Right lobe of liver (tissue), 4 donors: Measurements from ENCODE around the gene CCDC200.
"Not testable (repeated sequence)": the region's sequence is repeated elsewhere in the genome, so short reads cannot be mapped to it uniquely, and the experiment has no call there.

Source experiments
- POLR2A ChIP-seq: fragments of 450-650 bp; IDR thresholded peaks from one replicate; pipeline ENCODE4 v1.6.1; 2017; ENCODE audit warnings: antibody characterized with exemption, mild to moderate bottlenecking
- TF ChIP-seq, protein P1 (sequence below), 4 donors: fragments of 200-600 bp in 3 of 4; fragments of 450-650 bp in 1 of 4; IDR thresholded peaks; one replicate each; pipeline versions ENCODE4 v1.5.1 to v1.8.0; 2016 to 2022; ENCODE audit warnings: antibody characterized with exemption in 4 of 4, mild to moderate bottlenecking in 2 of 4
- donor health status: DM: no; HTN: no; CAD: no.
- donor health status: DM: no; HTN: no; CAD: no.
- donor health status: DM: no; HTN: yes; CAD: no.

- TF ChIP-seq, protein P1, sequence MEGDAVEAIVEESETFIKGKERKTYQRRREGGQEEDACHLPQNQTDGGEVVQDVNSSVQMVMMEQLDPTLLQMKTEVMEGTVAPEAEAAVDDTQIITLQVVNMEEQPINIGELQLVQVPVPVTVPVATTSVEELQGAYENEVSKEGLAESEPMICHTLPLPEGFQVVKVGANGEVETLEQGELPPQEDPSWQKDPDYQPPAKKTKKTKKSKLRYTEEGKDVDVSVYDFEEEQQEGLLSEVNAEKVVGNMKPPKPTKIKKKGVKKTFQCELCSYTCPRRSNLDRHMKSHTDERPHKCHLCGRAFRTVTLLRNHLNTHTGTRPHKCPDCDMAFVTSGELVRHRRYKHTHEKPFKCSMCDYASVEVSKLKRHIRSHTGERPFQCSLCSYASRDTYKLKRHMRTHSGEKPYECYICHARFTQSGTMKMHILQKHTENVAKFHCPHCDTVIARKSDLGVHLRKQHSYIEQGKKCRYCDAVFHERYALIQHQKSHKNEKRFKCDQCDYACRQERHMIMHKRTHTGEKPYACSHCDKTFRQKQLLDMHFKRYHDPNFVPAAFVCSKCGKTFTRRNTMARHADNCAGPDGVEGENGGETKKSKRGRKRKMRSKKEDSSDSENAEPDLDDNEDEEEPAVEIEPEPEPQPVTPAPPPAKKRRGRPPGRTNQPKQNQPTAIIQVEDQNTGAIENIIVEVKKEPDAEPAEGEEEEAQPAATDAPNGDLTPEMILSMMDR (IDR thresholded peaks at IDR 0.05), result not testable (repeated sequence)
- TF ChIP-seq POLR2A, result not testable (repeated sequence)
Measured at GRCh38 chr17:43233877-43234276, 5.5 kb upstream of the CCDC200 start, which contains the start of gene RNU2-1.
